SHP77 treated with DMSO at 0.1 percent for 48 hours (cell line): ENCODE measurements around the gene DERL2.
A peak's percentile ranks its signal among the peaks of the same experiment; 100 is the strongest.

Experiments used
- DNase-seq: peaks from one replicate; lab custom pipeline; 2025; lab: John Stamatoyannopoulos, UW

DERL2 gene

DNA sequence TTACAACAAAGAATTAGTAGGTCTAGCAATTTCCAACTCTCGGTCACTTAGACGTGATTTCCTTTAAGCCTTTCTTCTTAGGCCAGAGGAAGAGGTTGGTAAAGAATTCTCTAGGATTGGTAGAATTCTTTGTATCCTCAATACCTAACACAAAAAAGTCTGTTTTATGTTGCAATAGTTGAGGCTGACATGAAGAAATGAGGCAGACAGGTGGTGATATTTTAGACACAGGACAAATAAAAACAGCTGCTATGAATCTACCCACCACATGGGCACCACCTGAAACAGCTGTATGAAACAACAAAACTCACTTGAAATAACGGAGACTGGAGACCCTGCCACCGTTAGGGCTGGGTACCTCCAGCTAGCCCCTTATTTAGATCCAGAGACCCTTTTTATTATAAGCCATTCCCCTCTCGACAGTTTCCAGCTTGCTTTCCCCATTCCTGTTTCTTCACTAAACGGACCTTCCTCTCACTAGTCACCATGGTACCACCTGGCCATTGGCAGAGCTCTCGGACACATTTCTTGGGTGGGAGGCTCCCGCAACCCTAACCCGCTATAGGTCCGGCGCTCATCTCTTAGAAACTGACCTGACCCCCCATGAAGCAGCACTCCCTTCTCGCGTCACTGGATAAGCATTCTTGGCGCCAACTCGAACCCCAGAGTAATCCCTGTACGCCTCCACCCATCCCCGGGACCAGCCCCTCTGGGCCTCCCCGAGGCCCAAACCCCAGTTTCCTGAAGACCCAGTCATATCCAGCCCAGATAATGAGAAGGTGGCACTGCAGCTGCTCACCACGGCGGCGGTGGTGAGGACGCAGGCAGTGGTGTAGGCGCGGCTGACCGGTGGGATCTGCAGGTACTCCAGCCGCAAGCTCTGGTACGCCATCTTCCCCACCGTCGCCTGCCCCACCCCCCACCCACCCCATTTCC lies at the start of gene DERL2:
TSS of gene DERL2 (minus strand) at position 909 of the 936 bp plus-strand sequence. CDS start at position 892, 17 bp downstream.
- DNase-seq, result peak; percentile 68

DNA sequence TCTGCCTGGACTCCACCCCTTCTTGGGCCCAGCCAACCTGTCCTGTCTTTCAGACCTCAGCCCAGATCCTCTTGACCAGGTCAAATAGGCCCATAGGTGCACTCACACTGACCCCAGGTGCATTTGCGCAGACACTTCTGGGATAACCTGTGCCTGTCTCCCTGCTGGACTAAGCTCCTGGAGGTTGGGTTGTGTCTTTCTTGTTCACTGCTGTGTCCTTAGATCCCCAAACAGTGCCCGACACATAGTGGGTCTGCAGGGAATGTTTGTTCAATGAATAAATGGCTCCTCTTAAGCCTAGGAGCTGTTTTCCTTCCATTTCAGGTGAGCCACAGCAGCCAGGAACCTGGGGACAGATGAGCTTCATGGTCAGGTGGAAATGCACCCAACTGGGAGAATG lies 49.5 kb upstream of the DERL2 start:
- DNase-seq, result no peak

DNA sequence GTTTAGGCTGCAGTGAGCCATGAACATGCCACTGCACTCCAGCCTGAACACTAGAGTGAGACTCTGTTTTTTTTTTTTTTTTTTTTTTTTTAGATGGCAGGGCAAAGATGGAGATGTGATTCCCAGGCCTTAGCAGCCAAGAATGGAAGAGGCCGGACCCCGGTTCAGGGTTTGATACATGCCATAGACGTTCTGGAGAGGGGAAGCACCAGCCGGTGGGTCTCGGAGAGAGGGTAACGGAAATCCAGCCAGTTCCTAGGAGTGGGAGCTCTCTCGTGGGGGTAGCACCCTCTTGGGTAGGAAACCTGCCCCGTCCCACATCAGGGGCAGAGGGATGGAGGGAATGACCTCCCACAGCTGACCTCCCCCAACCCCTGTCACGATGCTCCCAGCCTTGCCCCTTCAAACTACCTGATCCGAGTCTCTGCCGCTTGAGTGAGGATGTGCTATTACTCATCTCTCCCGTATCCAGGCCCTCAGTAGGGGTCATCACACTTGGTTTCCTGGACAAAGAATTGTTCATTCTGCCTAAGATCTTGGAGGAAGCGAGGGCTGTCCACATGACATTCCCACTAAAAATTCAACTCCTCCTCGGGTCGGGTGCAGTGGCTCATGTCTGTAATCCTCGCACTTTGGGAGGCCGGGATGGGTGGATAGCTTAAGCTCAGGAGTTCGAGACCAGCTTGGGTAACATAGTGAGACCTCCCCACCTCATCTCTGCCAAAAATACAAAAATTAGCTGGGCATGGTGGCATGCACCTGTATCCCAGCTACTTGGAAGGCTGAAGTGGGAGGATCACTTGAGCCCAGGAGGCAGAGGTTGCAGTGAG lies 47.7 kb upstream of the DERL2 start:
- DNase-seq, result no peak

DNA sequence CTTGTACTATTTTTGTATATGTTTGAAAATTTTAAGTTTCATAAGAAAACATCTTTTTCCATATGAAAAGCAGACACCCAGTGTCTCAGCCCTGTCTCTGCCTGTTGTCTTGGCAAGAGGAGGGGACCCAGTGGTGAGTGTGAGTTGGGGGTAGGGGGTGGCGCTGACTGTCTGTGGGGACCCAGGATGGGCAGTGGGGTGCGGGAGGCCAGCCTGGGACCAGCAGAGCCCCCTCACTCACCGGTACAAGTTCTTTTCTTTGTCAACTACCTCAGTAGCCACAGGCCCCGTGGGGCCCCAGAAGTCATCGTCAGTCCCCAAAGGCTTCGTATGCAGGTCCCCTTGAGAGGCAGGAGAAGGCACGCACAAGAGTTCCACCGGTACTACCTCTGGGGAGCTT lies 46.6 kb upstream of the DERL2 start:
- DNase-seq, result no peak

DNA sequence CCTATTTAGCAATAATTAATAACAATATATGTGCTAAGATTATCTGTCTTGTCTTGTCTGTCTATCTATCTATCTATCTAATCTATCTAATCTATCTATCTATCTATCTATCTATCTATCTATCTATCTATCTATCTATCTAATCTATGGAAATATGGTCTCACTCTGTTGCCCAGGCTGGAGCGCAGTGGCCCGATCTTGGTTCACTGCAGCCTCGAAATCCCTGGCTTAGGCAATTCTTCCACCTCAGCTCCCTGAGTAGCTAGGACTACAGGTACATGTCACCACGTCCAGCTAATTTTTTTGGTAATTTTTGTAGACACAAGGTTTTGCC lies 45.1 kb upstream of the DERL2 start:
- DNase-seq, result no peak

DNA sequence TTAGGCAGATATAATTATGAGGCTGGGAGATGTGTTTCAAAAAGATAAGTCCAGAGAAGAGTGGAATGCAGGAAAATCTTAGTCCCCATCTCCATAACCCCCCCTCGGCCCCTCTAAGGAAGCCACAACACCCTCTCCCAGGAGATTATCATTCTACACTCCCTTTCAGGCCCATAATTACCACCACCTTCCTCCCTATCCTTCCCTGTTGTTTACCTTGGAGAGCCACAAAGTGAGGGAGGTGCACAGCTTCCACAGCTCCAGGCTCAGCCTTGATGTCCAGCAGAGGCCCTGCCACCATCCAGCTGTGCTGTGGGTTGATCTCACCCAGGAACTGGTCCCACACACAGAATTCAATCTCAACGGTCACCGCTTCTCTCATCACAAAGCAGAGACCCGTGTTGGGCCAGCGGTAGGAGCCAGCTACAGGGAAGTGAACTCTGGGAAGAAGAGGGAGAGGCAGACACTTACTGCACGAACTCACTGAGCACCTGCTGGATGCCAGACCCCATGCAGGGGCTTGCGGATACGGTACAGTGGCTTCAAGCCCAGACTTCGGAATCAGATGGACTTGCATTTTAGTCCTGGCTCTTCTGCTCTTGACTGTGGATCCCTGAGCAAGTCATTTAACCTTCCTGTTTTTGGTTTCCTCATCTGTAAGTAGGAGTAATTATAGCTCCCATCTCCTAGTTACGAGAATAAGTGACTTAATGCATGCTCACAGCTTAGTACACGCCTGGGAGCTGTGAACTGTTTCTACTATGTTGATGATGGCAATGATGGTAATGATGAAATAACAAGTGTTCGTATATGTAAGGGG lies 44.5 kb upstream of the DERL2 start:
- no peak for DNase-seq

DNA sequence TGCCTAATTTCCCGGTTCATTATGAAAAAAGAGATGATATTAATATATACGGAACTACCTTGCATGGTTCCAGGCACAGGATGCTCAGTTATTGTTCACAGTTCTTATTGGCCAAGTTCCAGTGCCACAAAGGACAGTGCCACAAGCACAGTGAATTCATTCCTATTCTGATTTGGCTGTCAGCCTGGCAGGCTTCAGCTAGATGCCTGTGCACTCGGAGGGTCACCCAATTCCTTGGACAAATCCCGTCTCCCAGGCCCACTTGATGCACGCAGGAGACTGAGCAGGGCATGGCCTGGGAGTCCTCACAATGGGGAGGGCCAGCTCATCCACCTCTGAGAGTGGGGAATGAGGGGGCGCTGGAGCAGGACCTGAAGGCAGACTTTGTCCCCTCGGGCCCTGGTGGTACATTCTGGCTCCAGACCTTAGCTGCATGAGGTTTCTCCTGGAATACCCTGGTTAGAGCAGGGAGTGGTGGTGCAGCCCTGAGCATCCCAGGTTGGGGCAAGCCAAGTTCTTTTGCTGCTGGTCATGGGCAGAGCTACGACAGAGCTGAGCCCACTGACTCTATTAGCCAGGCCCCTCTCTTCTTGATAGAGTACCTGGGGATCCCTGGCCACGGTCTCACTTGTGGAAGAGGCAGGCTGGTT lies 41.7 kb upstream of the DERL2 start:
- no peak for DNase-seq

DNA sequence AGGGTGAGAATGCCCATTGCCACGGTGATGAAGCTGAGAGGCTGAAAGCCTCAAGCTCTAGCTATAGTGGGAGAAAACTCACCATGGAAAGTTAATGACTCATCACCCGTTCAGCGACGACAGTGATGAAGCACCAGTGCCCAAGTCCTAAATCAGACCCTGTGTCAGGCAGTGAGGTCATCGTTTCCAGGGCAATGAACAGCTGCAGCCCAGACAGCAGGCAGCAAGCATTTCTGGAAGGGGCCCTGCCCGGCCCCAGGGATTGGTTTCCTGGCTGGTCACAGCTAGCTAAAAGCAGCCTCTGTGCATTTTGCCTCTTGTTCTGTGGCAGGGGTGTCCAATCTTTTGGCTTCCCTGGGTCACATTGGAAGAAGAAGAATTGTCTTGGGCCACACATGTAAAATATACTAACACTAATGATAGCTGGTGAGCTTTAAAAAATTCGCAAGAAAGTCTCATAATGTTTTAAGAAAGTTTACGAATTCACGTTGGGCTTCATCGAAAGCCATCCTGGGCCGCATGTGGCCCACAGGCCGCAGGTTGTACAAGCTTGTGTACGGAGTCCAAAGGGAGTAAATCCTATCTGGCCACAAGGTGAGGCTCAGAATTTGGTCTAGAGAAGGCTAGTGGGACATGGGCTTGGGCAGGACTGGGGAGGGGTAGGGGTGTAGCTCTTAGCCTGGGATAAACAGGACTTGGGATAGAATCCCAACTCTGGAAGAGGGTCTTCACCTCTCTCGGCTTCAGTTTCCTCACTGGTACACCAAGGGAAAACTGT lies 41.0 kb upstream of the DERL2 start:
- peak; percentile 92 for DNase-seq

DNA sequence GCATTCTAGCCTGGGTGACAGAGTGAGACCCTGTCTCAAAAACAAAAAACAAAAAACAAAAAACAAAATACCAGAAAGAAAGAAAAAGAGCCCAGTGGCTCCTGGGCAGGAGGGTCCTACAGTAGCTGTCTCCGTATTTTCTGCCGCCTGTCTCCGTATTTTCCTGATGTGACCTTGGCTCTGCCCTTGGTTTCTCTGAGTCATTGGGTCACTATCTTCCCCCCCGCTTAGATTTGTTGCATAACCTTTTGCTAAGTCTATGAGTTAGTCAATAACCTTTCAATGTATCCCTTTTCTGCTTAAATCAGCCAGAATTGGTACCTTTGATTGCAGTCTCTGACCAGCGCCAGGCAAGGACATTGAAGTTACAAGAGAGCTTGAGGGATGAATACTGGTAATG lies 37.3 kb upstream of the DERL2 start:
- no peak for DNase-seq

DNA sequence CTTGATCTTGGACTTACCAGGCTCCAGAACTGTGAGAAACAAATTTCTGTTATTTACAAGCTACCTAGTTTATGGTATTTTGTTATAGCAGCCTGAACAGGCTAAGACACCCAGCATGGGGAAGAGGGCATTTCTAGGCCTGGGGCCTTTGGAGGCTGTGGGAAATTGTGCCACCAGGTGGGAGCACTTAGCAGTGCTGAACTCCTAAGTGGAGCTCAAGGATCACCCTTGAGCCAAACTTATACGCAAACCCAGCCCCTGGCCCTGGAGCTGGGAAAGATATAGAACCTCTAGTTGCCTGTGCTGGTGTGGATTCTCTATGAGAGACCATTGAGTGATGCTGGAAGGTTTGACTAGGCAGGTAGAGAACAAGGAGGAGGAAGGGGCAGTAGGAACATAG lies 36.5 kb upstream of the DERL2 start:
- DNase-seq, result no peak

DNA sequence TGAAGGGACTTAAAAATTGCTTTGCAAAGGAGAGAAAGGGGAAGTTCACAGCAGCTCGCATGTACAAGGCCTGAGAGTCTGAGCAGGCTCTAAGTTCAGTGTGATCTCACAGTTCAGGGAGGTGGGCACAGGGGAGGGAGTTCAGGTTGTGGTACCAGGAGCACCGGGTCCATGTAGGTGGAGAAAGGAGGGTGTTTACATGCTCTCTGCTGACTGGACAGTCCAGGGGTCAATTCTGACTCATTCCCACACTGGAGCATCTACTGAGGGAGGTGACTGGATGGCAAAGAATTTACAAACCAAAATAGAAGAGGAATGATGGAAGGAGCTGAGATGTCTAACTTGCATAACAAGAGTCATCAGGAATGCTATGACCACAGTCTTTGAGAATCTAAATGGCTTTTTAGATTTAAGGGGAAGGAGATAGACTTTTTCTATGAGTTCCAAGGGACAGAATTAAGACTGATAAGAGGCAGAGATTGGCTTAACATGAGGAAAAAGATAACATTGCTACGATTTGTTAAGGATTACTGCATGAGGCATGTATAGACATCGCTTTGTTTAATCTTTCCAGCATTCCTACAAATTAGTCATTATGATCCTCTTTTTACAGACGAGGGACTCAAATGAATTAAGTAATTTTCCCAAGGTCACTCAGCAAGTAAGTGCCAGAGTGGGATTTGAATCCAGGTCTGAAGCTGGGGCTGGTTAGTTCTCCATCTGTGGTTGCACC lies 30.2 kb upstream of the DERL2 start:
- no peak for DNase-seq

DNA sequence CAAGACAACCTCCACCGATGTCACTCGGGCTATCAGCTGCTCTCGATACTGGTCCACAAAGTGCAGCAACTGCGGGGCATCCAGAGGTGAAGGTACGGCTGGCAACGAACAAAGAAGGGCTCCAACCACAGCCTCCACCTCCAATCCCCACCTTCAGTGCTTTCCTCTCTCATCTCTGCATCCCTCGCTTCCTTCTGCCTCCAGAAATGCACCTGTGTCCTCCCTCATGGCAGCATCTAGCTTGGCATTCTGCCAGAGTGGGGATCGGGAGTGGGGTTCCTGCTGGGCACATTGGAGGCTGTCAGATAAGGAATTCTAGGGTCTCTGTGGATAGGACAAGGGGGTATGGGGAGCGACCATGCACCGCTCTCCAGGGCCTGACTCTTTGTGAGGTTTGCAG lies 29.0 kb upstream of the DERL2 start:
- DNase-seq, result no peak

DNA sequence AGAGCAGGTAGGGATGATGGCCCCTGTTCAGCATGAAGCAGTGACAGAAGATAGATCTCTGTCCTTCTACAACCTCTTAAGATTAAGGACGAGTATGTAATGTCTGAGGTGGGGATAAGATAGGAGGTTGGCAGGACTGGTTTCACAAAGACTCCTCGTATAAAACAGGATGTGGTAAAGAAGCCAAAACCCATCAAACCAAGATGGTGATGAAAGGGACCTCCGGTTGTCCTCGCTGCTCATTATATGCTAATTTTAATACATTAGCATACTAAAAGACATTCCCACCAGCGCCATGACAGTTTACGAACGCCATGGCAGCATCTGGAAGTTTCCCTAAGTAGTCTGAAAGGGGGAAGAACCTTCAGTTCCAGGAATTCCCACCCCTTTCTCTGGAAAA lies 27.6 kb upstream of the DERL2 start:
- no peak for DNase-seq

DNA sequence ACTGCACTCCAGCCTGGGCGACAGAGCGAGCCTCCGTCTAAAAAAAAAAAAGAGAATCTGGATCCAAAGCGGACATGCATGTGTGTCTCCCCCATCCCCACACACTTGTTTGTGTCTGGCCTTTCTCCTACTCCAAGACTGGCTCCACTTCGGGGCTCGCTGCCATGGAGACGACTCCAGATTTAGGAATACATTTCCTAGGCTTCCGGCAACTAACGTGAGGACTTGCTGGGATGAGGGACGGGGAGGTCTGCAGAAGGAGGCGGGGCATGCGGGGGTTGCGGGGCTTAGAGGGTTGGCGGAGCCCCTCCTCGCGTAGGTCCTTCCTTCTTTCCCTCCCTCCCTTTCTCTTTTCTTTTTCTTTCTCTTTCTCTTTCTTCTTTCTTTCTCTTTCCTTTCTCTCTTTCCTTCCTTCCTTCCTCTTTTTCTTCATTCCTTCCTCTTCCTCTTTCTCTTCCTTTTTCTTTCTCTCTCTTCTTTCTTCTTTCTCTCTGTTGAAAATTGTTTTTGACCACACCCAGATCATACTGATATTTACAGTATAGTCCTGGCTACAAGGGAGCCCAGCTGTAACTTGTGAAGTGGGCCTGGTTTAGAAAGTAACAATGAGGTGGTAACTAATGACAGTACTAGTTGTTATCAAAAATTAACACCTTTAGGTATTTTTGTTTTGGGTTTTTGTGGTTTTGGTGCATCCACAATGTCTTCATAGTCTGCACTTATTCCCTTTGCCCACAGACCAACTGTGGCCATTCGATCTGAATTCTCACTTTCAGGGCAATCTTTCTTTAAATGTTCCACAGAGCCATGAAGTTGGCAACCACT lies 25.6 kb upstream of the DERL2 start:
- DNase-seq, result no peak

DNA sequence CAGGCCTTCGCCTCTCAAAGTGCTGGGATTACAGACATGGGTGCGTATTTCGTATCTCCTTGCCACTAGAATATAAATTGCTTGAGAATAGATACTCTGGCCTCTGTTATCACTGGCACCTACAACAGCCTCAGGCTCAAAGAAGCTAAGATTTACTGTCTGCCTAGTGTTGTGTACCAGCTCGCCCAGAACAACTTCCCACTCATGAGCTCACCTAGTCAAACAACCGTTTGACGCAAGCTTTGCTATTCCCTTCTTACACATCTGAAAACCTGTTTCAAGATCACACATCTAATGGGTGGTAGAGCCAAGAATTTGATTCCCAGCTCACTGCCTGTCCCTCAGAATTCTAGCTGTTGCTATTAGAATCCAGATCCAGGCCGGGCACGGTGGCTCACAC lies 24.8 kb upstream of the DERL2 start:
- DNase-seq, result no peak

DNA sequence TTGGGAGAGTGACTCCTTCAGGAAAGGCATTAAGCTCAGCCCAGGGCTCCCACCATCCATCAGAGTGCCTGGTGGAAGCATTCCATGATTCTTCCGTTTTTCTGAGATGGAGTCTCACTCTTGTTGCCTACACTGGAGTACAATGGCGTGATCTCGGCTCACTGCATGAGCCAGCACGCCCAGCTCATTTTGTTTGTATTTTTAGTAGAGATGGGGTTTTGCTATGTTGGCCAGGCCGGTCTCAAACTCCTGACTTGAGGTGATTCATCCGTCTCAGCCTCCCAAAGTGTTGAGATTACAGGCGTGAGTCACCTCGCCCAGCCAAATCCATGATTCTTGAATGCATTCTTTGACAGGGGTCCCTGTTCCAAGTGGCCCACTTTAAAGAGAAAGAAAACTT lies 23.5 kb upstream of the DERL2 start:
- DNase-seq, result no peak

DNA sequence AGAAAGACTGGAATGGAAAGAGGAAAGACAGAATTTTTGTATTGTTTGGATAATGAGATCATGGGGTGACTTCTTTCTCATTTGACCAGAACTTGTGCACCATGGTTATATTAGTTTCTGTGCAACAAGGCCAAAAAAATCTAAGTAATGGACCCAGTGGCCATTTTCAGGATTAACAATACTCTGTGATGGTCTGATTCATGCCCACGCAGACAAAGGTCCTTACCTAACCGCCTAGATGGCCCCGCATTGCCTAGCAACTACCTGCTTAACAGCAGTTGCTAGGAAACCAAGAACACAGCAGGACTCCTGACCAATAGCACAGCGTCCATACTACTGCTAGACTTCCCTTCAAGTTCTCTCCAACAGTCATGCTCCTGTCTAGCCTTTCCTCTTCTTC lies 22.8 kb upstream of the DERL2 start:
- no peak for DNase-seq

DNA sequence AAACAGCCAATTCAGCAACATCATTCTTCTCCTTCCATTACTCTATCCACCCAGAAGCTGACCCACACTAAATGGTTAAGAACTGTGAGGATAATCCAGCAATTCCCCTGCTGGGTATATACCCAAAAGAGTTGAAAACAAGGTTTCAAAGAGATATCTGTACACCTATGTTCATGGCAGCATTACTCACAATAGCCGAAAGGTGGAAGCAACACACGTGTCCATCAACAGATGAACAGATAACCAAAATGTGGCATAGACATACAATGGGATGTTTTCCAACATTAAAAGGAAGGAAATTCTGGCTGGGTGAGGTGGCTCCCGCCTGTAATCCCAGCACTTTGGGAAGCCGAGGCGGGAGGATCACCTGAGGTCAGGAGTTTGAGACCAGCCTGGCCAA lies 20.3 kb upstream of the DERL2 start:
- DNase-seq, result no peak

DNA sequence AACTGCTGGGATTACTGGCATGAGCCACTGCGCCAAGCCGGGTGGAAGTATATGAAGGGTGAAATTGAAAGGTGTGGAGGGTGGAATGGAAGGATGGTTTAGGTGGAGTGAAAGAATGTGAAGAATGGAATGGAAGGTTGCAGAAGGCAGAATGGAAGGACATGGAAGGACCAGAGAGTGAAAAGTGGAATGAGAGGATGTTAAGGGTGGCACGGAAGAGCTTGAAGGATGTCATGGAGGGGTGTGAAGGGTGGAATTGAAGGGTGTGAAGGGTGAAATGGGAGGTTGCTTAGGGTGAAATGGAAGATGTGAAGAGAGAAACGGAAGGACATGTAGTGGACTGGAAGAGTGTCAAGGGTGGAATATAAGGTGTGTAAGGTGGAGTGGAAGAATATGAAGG lies 16.6 kb upstream of the DERL2 start:
- DNase-seq, result no peak

DNA sequence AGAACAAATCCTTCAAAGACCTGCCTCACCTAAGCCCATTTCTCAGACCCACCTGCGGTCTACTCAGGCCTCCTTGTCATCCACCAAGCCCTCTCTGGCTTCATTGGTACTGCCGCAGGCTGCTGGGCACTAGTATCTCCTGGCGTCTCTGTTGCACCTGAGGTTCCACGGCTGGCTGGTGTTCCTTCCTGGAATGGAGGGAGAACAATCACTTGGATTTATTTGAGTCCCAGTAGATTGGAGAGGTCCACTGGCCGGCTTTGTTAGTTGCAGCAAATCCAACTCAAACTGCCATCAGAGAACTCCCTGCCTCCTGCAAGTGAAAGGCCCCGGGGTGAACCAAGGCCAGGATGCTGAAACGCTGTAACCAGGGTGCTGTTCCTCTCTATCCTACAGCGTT lies 15.7 kb upstream of the DERL2 start:
- DNase-seq, result no peak
